Progenitor cell of endocrine pancreas (in vitro differentiated cells): Measurements from ENCODE around the gene RNF151. TPM values are rescaled to one million over a fixed set of nuclear protein-coding genes. Genes with fewer than 3 reads are reported as not detected.

ENCODE experiments used
- DNase-seq: peaks from one replicate; pipeline ENCODE4 v3.0.0; 2021; ENCODE audit warnings: low spot score; ENCODE audit not compliant: unreplicated experiment
- H3K27ac Mint-ChIP-seq: 2 replicates; pipeline ENCODE4 v1.8.0; 2021; ENCODE audit warnings: mild to moderate bottlenecking, moderate library complexity, mixed read lengths
- H3K27me3 Mint-ChIP-seq: 2 replicates; pipeline ENCODE4 v1.8.0; 2021; ENCODE audit warnings: mixed read lengths
- H3K36me3 Mint-ChIP-seq: 2 replicates; pipeline ENCODE4 v1.8.0; 2022; ENCODE audit warnings: mixed read lengths; ENCODE audit not compliant: insufficient read depth
- H3K4me1 Mint-ChIP-seq: 2 replicates; pipeline ENCODE4 v1.8.0; 2021; ENCODE audit warnings: low read depth, mixed read lengths
- H3K4me3 Mint-ChIP-seq: 2 replicates; pipeline ENCODE4 v1.8.0; 2021; ENCODE audit warnings: low read depth, mild to moderate bottlenecking, moderate library complexity, mixed read lengths
- H3K9me3 Mint-ChIP-seq: 2 replicates; pipeline ENCODE4 v1.8.0; 2021; ENCODE audit warnings: low read depth, mixed read lengths
- total RNA-seq: library from RNA; stranded (reverse); gene quantifications from 2 replicates; pipeline ENCODE4 v1.2.1, GENCODE V29; 2021
- TF ChIP-seq, protein P1 (sequence below): fragments of 200-600 bp; sonication (generic); IDR thresholded peaks from one replicate; pipeline ENCODE4 v1.5.0; 2021; ENCODE audit warnings: antibody characterized with exemption, mild to moderate bottlenecking; ENCODE audit not compliant: unreplicated experiment

Gene RNF151
- total RNA-seq, 1 donor from 2014 or later = not detected

- TF ChIP-seq, protein P1, sequence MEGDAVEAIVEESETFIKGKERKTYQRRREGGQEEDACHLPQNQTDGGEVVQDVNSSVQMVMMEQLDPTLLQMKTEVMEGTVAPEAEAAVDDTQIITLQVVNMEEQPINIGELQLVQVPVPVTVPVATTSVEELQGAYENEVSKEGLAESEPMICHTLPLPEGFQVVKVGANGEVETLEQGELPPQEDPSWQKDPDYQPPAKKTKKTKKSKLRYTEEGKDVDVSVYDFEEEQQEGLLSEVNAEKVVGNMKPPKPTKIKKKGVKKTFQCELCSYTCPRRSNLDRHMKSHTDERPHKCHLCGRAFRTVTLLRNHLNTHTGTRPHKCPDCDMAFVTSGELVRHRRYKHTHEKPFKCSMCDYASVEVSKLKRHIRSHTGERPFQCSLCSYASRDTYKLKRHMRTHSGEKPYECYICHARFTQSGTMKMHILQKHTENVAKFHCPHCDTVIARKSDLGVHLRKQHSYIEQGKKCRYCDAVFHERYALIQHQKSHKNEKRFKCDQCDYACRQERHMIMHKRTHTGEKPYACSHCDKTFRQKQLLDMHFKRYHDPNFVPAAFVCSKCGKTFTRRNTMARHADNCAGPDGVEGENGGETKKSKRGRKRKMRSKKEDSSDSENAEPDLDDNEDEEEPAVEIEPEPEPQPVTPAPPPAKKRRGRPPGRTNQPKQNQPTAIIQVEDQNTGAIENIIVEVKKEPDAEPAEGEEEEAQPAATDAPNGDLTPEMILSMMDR = no peak
- Mint-ChIP-seq H3K27ac (no peak overlapping the region), H3K9me3 (no peaks in the 10 kb centered on the region), H3K4me3 (no peak overlapping the region), H3K4me1 (no peaks in the 10 kb centered on the region), H3K36me3 (peaks cover 6% of the 10 kb centered on the region), H3K27me3 (peaks cover 1% of the 10 kb centered on the region)
- no peak for DNase-seq
These were observed 32.5 kb downstream of the RNF151 start for GRCh38 chr16:1998852-1999801.

GRCh38 chr16:1999866-2000514 lies 33.3 kb downstream of the RNF151 start:
- H3K36me3 Mint-ChIP-seq = peaks cover 6% of the 10 kb centered on the region
- H3K27me3 Mint-ChIP-seq = no peaks in the 10 kb centered on the region
- no peak overlapping the region for H3K4me3 Mint-ChIP-seq
- H3K9me3 Mint-ChIP-seq = no peaks in the 10 kb centered on the region
- H3K4me1 Mint-ChIP-seq = peaks cover 5% of the 10 kb centered on the region
- DNase-seq = no peak
- TF ChIP-seq, protein P1 = no peak
- no peak overlapping the region for H3K27ac Mint-ChIP-seq

GRCh38 chr16:2001035-2001434 lies 34.4 kb downstream of the RNF151 start:
- DNase-seq = no peak
- no peak overlapping the region for H3K4me3 Mint-ChIP-seq
- H3K36me3 Mint-ChIP-seq = peaks cover 6% of the 10 kb centered on the region
- TF ChIP-seq, protein P1 = no peak
- H3K27me3 Mint-ChIP-seq = no peaks in the 10 kb centered on the region
- H3K27ac Mint-ChIP-seq = no peak overlapping the region
- no peaks in the 10 kb centered on the region for H3K9me3 Mint-ChIP-seq
- peaks cover 5% of the 10 kb centered on the region for H3K4me1 Mint-ChIP-seq

- Mint-ChIP-seq H3K4me3 (no peak overlapping the region), H3K27me3 (no peaks in the 10 kb centered on the region), H3K9me3 (no peaks in the 10 kb centered on the region), H3K36me3 (peaks cover 6% of the 10 kb centered on the region), H3K27ac (no peak overlapping the region), H3K4me1 (peaks cover 5% of the 10 kb centered on the region)
- no peak for DNase-seq
- TF ChIP-seq, protein P1 = no peak
These were observed 35.0 kb downstream of the RNF151 start for GRCh38 chr16:2001456-2002355.
